Motor neuron (in vitro differentiated cells): Measurements from ENCODE around the gene ATP2C2. TPM values are rescaled to one million over a fixed set of nuclear protein-coding genes. Genes with fewer than 3 reads are reported as not detected.
A peak's percentile ranks its signal among the peaks of the same experiment; 100 is the strongest.

Experiments used
- ATAC-seq, 8 experiments: fragments of 200-7000 bp; cut with Tn5 transposase; replicated peaks in 6 of 8; 2 replicates each; pipeline ENCODE4 v1.8.0; 2021; ENCODE audit warnings: mild to moderate bottlenecking in 8 of 8, moderate library complexity in 8 of 8
- H3K27ac ChIP-seq, 2 donors: fragments of 250-450 bp; sonication (Bioruptor Pico); 2 replicates each; pipeline ENCODE4 v1.9.0; 2021; ENCODE audit warnings: antibody characterized with exemption in 2 of 2, mild to moderate bottlenecking in 2 of 2, moderate library complexity in 1 of 2
- H3K4me1 ChIP-seq, 2 donors: fragments of 250-450 bp; sonication (Bioruptor Pico); replicated peaks in 1 of 2; 2 replicates each; pipeline ENCODE4 v1.6.1; 2021; ENCODE audit warnings: antibody characterized with exemption in 2 of 2, mild to moderate bottlenecking in 2 of 2, moderate library complexity in 1 of 2
- H3K4me3 ChIP-seq, 5 donors: fragments of 250-450 bp; sonication (Bioruptor Pico); 2 replicates each; pipeline ENCODE4 v1.9.0; 2021; ENCODE audit warnings: antibody characterized with exemption in 5 of 5, mild to moderate bottlenecking in 5 of 5, moderate library complexity in 4 of 5
- WGBS, 10 experiments: fragments of 450-650 bp; shearing (Covaris generic); methylation state at CpG; one replicate each; pipeline ENCODE4 v1.0.0; 2022; 5-methylcytosine and 5-hydroxymethylcytosine counted together
- in situ Hi-C, 9 experiments: fragments of 400-800 bp; cut with MboI; loops; one replicate each; pipeline ENCODE4 v1.15.0; 2021; ENCODE audit warnings: low sequenced_read_pairs in 9 of 9, low pct_unique_long_range_greater_than_20kb in 2 of 9; ENCODE audit not compliant: unreplicated experiment in 9 of 9
- total RNA-seq, 8 experiments: library from RNA; unstranded; fragments of 300-600 nt; gene quantifications; 2 replicates each; pipeline versions ENCODE4 v1.2.3 to v1.2.4, GENCODE V29; 2022

ATP2C2 gene
- total RNA-seq = 1 to 10 TPM in 5 of 8 experiments, under 1 TPM in 3; 0.61 to 2.6 (median 1.3) TPM

- ATAC-seq = peak in 3 of 8 experiments; percentile 13 to 55 (median 26)
- peaks cover 4 to 26% of the 10 kb centered on the region in 2 donors for H3K4me1 ChIP-seq
- H3K4me3 ChIP-seq = peak within 1 kb of the TSS in 2 of 5 donors; percentile 14 to 22
- in situ Hi-C loops = no loop called here
- no peak within 1 kb of the TSS for H3K27ac ChIP-seq
- WGBS, 10 experiments = 0 to 80% (median 20%) methylated on average over 1 to 12 of the region's 66 CpGs; no CpG with 5 or more reads in 4 of the 10 experiments
These were observed at the start of gene ATP2C2 for GRCh38 chr16:84368308-84368996. TSS of gene ATP2C2 (plus strand) at chr16:84368538. CDS start at chr16:84368616, 78 bp downstream.

DNA sequence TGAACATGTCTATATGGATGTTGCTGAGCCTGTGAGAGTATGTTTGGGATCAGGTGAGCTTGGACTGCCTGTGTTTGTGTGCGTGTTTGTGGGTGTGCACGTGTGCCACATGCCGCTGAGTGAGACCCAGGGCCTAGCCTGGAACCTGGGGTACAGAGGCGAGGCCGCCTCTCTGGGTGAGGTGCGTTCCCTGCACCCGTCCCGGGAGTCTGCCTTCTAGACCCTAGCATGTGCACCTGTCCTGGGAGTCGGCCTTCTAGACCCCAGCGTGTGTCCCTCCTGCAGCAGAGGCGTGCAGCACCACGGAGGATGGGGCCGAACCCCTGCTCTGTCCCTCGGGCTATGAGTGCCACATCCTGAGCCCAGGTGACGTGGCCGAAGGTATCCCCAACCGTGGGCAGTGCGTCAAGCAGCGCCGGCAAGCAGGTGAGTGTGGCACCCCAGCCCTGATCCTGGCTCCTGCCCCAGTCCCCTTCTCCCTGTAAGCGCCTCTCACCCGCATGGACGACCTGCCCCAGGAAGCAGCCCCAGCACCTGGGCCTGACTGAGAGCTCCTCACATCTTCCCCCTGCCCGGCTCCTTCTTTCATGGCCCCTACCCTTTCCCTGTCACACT is 49.1 kb upstream of the ATP2C2 start:
- no peak overlapping the region for H3K4me3 ChIP-seq
- no peak overlapping the region for H3K27ac ChIP-seq
- no peaks in the 10 kb centered on the region for H3K4me1 ChIP-seq
- ATAC-seq = no peak
- in situ Hi-C loops = no loop called here
- 87 to 100% (median 100%) methylated on average over 1 to 7 of the region's 24 CpGs; no CpG with 5 or more reads in 5 of the 10 experiments for WGBS, 10 experiments

- in situ Hi-C loops = no loop called here
- no peak overlapping the region for H3K4me3 ChIP-seq
- WGBS, 10 experiments = 33 to 100% (median 67%) methylated on average over 1 to 5 of the region's 5 CpGs; no CpG with 5 or more reads in 1 of the 10 experiments
- no peak for ATAC-seq
- no peak overlapping the region for H3K27ac ChIP-seq
- H3K4me1 ChIP-seq = no peaks in the 10 kb centered on the region
These were observed 47.8 kb upstream of the ATP2C2 start for GRCh38 chr16:84320511-84320910.

- ATAC-seq = no peak
- in situ Hi-C loops = no loop called here
- 10 to 63% (median 60%) methylated on average over 2 to 4 of the region's 4 CpGs; no CpG with 5 or more reads in 7 of the 10 experiments for WGBS, 10 experiments
- Histone ChIP-seq H3K4me3 (no peak overlapping the region), H3K4me1 (no peaks in the 10 kb centered on the region), H3K27ac (no peak overlapping the region)
These were observed 46.4 kb upstream of the ATP2C2 start for GRCh38 chr16:84321932-84322331.

- Histone ChIP-seq H3K4me3 (no peak overlapping the region), H3K4me1 (no peaks in the 10 kb centered on the region), H3K27ac (no peak overlapping the region)
- in situ Hi-C loops = no loop called here
- WGBS, 10 experiments = 17 to 100% (median 80%) methylated on average over 1 to 4 of the region's 4 CpGs; no CpG with 5 or more reads in 3 of the 10 experiments
- no peak for ATAC-seq
These were observed 45.6 kb upstream of the ATP2C2 start for GRCh38 chr16:84322749-84323148.

- no peak for ATAC-seq
- in situ Hi-C loops = no loop called here
- Histone ChIP-seq H3K4me1 (no peaks in the 10 kb centered on the region), H3K27ac (no peak overlapping the region), H3K4me3 (no peak overlapping the region)
- 50 to 100% (median 80%) methylated on average over 1 to 7 of the region's 7 CpGs; no CpG with 5 or more reads in 3 of the 10 experiments for WGBS, 10 experiments
These were observed 44.7 kb upstream of the ATP2C2 start for GRCh38 chr16:84323606-84324005.

DNA sequence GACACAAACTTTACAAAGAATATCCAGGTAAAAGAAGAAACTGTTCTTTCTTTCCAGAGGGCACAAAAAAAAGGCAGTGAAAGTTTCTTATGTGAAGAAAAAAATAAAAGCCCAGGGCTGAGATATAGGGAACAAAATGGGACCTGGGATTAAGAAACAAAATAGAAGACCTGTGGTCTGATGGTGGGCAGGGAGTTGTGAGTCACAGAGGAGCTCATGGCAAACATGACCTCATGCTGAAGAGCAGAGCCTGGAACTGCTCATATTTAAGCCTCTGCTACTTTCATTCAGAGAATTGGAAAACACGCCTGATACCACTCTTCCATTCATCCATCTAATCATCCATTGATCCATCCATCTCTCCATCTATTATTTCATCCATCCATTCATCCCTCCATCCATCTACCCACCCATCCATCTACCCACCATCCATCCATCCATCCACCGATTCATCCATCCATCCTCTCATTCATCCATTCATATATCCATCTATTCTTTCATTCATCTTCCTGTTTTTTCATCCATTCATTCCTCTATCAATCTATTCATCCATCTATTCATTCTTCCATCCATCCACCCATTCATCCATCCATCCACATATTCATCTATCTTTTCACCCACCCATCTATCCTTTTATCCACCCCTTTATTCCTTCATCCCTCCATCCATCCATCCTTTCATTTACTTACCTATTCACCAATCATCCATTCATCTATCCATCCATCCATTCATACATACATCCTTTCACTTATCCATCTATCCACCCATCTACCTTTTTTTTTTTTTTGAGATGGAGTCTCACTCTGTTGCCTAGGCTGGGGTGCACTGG is 43.7 kb upstream of the ATP2C2 start:
- ATAC-seq = peak in 1 of 8 experiments; percentile 45
- Histone ChIP-seq H3K27ac (no peak overlapping the region), H3K4me1 (peaks cover 2 to 4% of the 10 kb centered on the region in 2 donors), H3K4me3 (no peak overlapping the region)
- in situ Hi-C loops = no loop called here
- 38 to 100% (median 43%) methylated on average over 1 to 2 of the region's 2 CpGs for WGBS, 10 experiments

GRCh38 chr16:84326545-84326944 is 41.8 kb upstream of the ATP2C2 start:
- WGBS, 10 experiments = 20 to 100% (median 60%) methylated on average over 1 of the region's 2 CpGs; no CpG with 5 or more reads in 6 of the 10 experiments
- Histone ChIP-seq H3K4me3 (no peak overlapping the region), H3K4me1 (peaks cover 8 to 12% of the 10 kb centered on the region in 2 donors), H3K27ac (no peak overlapping the region)
- no peak for ATAC-seq
- in situ Hi-C loops = no loop called here

- no peak overlapping the region for H3K4me3 ChIP-seq
- no peak overlapping the region for H3K27ac ChIP-seq
- in situ Hi-C loops = no loop called here
- WGBS, 10 experiments = 20 to 81% (median 41%) methylated on average over 1 to 6 of the region's 13 CpGs; no CpG with 5 or more reads in 6 of the 10 experiments
- peaks cover 8 to 12% of the 10 kb centered on the region in 2 donors for H3K4me1 ChIP-seq
- ATAC-seq = no peak
These were observed 40.3 kb upstream of the ATP2C2 start for GRCh38 chr16:84327926-84328505.

- Histone ChIP-seq H3K4me1 (peaks cover 8 to 12% of the 10 kb centered on the region in 2 donors), H3K4me3 (no peak overlapping the region), H3K27ac (no peak overlapping the region)
- ATAC-seq = no peak
- in situ Hi-C loops = no loop called here
- 78 to 96% (median 84%) methylated on average over 1 to 8 of the region's 8 CpGs; no CpG with 5 or more reads in 2 of the 10 experiments for WGBS, 10 experiments
These were observed 39.3 kb upstream of the ATP2C2 start for GRCh38 chr16:84329016-84329415.

DNA sequence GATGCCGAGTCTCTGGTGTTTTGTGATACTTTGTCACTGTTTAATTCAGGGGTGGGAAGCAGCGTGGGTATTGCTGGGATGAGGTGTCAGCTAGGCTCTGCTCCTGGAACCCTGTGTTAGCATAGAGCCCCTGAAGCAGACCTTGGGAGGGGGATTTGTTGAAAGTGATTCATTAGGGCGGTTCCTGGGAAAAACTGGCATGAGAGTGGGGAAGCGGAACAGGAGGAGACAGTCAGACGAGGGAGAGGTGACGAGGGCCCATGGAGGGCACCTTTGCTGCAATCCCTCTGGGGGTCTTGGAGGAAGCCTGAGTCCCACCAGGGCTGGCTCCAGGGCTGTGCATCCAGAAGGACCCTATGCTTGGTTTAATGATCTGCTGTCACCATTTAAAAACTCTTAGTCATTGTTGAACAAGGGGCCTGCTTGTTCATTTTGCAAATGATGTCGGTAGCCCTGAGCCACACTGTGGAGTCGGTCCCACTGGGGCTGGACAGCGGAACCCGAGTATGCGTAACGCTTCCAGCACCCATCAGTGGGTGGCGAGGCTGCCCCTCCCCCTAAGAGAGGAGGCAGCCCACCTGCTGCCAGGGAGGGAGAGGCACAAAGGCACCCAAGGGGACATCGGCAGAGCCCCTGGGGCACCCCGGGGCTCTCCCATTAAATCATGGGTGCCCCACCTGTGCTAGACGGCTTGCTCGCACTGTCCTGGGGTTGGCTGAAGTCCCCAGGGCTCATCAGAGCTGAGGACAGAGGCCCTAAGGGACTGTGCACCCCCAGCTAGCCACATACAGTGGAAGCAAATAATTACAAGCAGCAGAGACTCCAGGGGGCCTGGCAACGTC is 38.3 kb upstream of the ATP2C2 start:
- peak; percentile 16 to 78 (median 50) for ATAC-seq
- H3K27ac ChIP-seq = peak overlapping the region in 1 of 2 donors; percentile 38
- WGBS, 10 experiments = 10 to 92% (median 67%) methylated on average over 1 to 5 of the region's 18 CpGs; no CpG with 5 or more reads in 1 of the 10 experiments
- in situ Hi-C loops = no loop called here
- peaks cover 8 to 12% of the 10 kb centered on the region in 2 donors for H3K4me1 ChIP-seq
- H3K4me3 ChIP-seq = no peak overlapping the region

- in situ Hi-C loops = no loop called here
- 70 to 100% (median 93%) methylated on average over 1 to 4 of the region's 5 CpGs; no CpG with 5 or more reads in 5 of the 10 experiments for WGBS, 10 experiments
- ATAC-seq = peak in 3 of 8 experiments; percentile 6 to 30 (median 23)
- Histone ChIP-seq H3K27ac (no peak overlapping the region), H3K4me1 (peaks cover 8 to 12% of the 10 kb centered on the region in 2 donors), H3K4me3 (no peak overlapping the region)
These were observed 37.7 kb upstream of the ATP2C2 start for GRCh38 chr16:84330685-84331050.
